H1 (cell line): ENCODE data around the gene POLR3H. TPM values are rescaled to one million over a fixed set of nuclear protein-coding genes. Genes with fewer than 3 reads are reported as not detected.

Source experiments
- CTCF ChIA-PET: fragments of 300-600 bp; sonication (Branson Sonifier 250); formaldehyde crosslinking; loops from one replicate; lab custom pipeline; 2021; ENCODE audit not compliant: partially characterized antibody; lab: Charles Lee
- POLR2A ChIA-PET: fragments of 300-600 bp; sonication (Branson Sonifier 250); formaldehyde crosslinking; loops from one replicate; lab custom pipeline; 2021; ENCODE audit warnings: inconsistent platforms; ENCODE audit not compliant: partially characterized antibody; lab: Charles Lee
- DNase-seq, 2 experiments: peaks; one replicate each; pipeline versions ENCODE4 v3.0.0 to v3.0.0-alpha.2; 2010 to 2022; ENCODE audit warnings: low spot score in 2 of 2, low read depth in 1 of 2, mixed read lengths in 1 of 2
- FAIRE-seq: peaks from 2 replicates; lab custom pipeline; 2011; peaks lifted over from hg19 to GRCh38; lab: Jason Lieb, UNC
- H2AFZ ChIP-seq: 2 replicates; pipeline ENCODE4 v1.8.1; 2012; ENCODE audit warnings: low read length, inconsistent platforms
- H2AK5ac ChIP-seq: 2 replicates; pipeline ENCODE4 v1.6.1; 2013; ENCODE audit warnings: low read depth, low read length
- H2BK120ac ChIP-seq: replicated peaks from 2 replicates; pipeline ENCODE3; 2013; ENCODE audit warnings: low read depth, low read length, inconsistent platforms
- H2BK12ac ChIP-seq: 2 replicates; pipeline ENCODE4 v1.6.1; 2013; ENCODE audit warnings: low read depth, low read length
- H2BK15ac ChIP-seq: 2 replicates; pipeline ENCODE4 v1.6.1; 2013; ENCODE audit warnings: low read length
- H2BK20ac ChIP-seq: 2 replicates; pipeline ENCODE4 v1.6.1; 2013; ENCODE audit warnings: low read length
- H2BK5ac ChIP-seq: 2 replicates; pipeline ENCODE4 v1.6.1; 2013; ENCODE audit warnings: low read depth, low read length
- H3K14ac ChIP-seq: 2 replicates; pipeline ENCODE4 v1.6.1; 2013; ENCODE audit warnings: inconsistent platforms; ENCODE audit not compliant: insufficient read length
- H3K18ac ChIP-seq: 2 replicates; pipeline ENCODE4 v1.6.1; 2013; ENCODE audit warnings: low read length; ENCODE audit errors: extremely low read depth
- H3K23ac ChIP-seq: 2 replicates; pipeline ENCODE4 v1.6.1; 2013; ENCODE audit warnings: inconsistent platforms; ENCODE audit not compliant: insufficient read length
- H3K23me2 ChIP-seq: 2 replicates; pipeline ENCODE4 v1.6.1; 2013; ENCODE audit warnings: low read depth, low read length
- H3K27ac ChIP-seq: 2 replicates; pipeline ENCODE4 v1.6.1; 2011; ENCODE audit warnings: low read depth, low read length, inconsistent platforms
- H3K27me3 ChIP-seq, 4 experiments: replicated peaks in 1 of 4; 1 replicate in 1 of 4; 2 replicates in 3 of 4; pipeline versions ENCODE4 v1.6.1 to v1.8.1; 2011 to 2013; ENCODE audit warnings: low read length in 3 of 4, mild to moderate bottlenecking in 3 of 4, inconsistent platforms in 2 of 4, mixed read lengths in 2 of 4, moderate library complexity in 1 of 4; ENCODE audit not compliant: control insufficient read depth in 3 of 4, insufficient read depth in 3 of 4; ENCODE audit errors: extremely low read depth in 1 of 4
- H3K36me3 ChIP-seq, 4 experiments: 2 replicates each; pipeline versions ENCODE4 v1.6.1 to v1.8.1; 2011 to 2013; ENCODE audit warnings: mild to moderate bottlenecking in 4 of 4, low read length in 3 of 4, moderate library complexity in 2 of 4, control low read depth in 1 of 4, inconsistent platforms in 1 of 4; ENCODE audit not compliant: insufficient read depth in 4 of 4, control insufficient read depth in 2 of 4
- H3K4ac ChIP-seq: replicated peaks from 2 replicates; pipeline ENCODE3; 2013; ENCODE audit warnings: low read length, low read depth, mixed read lengths, inconsistent platforms; ENCODE audit not compliant: insufficient read length
- H3K4me1 ChIP-seq, 4 experiments: replicated peaks in 1 of 4; 1 replicate in 1 of 4; 2 replicates in 3 of 4; pipeline versions ENCODE4 v1.6.1 to v1.8.1; 2011 to 2013; ENCODE audit warnings: low read length in 3 of 4, inconsistent platforms in 2 of 4, mixed read lengths in 1 of 4; ENCODE audit not compliant: insufficient read depth in 4 of 4, control insufficient read depth in 3 of 4
- H3K4me2 ChIP-seq, 2 experiments: 2 replicates each; pipeline versions ENCODE4 v1.6.1 to v1.8.1; 2011 to 2013; ENCODE audit warnings: low read depth in 2 of 2, low read length in 2 of 2, control low read depth in 1 of 2, inconsistent platforms in 1 of 2, mild to moderate bottlenecking in 1 of 2; ENCODE audit not compliant: insufficient read depth in 1 of 2
- H3K4me3 ChIP-seq, 4 experiments: fragments of 200-600, 300-600 bp in 1 of 4; sonication (generic), shearing (Covaris generic), sonication (Bioruptor Twin) in 1 of 4; 2 replicates each; pipeline versions ENCODE4 v1.5.1 to v1.8.1; 2011 to 2016; ENCODE audit warnings: low read length in 4 of 4, low read depth in 3 of 4, control low read depth in 2 of 4, inconsistent platforms in 2 of 4, mild to moderate bottlenecking in 2 of 4, mixed read lengths in 1 of 4, moderate library complexity in 1 of 4; ENCODE audit not compliant: insufficient read depth in 2 of 4; ENCODE audit errors: extremely low read depth in 1 of 4
- H3K56ac ChIP-seq: replicated peaks from 2 replicates; pipeline ENCODE3; 2013; ENCODE audit warnings: low read depth, mild to moderate bottlenecking, mixed read lengths, low read length, inconsistent platforms; ENCODE audit not compliant: insufficient read length
- H3K79me1 ChIP-seq: 2 replicates; pipeline ENCODE4 v1.6.1; 2013; ENCODE audit warnings: low read depth, low read length, control low read depth
- H3K79me2 ChIP-seq, 2 experiments: 2 replicates each; pipeline versions ENCODE4 v1.6.1 to v1.8.1; 2012 to 2013; ENCODE audit warnings: low read length in 2 of 2, mild to moderate bottlenecking in 2 of 2, inconsistent platforms in 1 of 2; ENCODE audit not compliant: insufficient read depth in 2 of 2, control insufficient read depth in 1 of 2
- H3K9ac ChIP-seq, 4 experiments: replicated peaks in 1 of 4; 1 replicate in 1 of 4; 2 replicates in 3 of 4; pipeline versions ENCODE4 v1.6.1 to v1.8.1; 2011 to 2013; ENCODE audit warnings: low read depth in 3 of 4, low read length in 3 of 4, control low read depth in 2 of 4, mild to moderate bottlenecking in 2 of 4, moderate library complexity in 2 of 4, inconsistent platforms in 1 of 4; ENCODE audit errors: extremely low read depth in 1 of 4
- H3K9me3 ChIP-seq, 2 experiments: 2 replicates each; pipeline versions ENCODE4 v1.6.1 to v1.8.1; 2012 to 2013; ENCODE audit warnings: mild to moderate bottlenecking in 2 of 2, moderate library complexity in 2 of 2, control low read depth in 1 of 2, inconsistent platforms in 1 of 2, low read depth in 1 of 2, low read length in 1 of 2, mixed read lengths in 1 of 2; ENCODE audit not compliant: insufficient read depth in 2 of 2
- H4K20me1 ChIP-seq, 2 experiments: replicated peaks in 1 of 2; 2 replicates each; pipeline versions ENCODE3 to v1.8.1; 2011 to 2013; ENCODE audit warnings: inconsistent platforms in 2 of 2, low read length in 2 of 2, mild to moderate bottlenecking in 1 of 2; ENCODE audit not compliant: insufficient read depth in 2 of 2, control insufficient read depth in 1 of 2
- H4K5ac ChIP-seq: 2 replicates; pipeline ENCODE4 v1.6.1; 2013; ENCODE audit warnings: low read length, low read depth, mixed read lengths, inconsistent platforms; ENCODE audit not compliant: insufficient read length
- H4K8ac ChIP-seq: 2 replicates; pipeline ENCODE4 v1.8.0; 2013; ENCODE audit warnings: mild to moderate bottlenecking, moderate library complexity, low read length, inconsistent platforms; ENCODE audit not compliant: insufficient read depth; ENCODE audit errors: extremely low read depth
- H4K91ac ChIP-seq: replicated peaks from 2 replicates; pipeline ENCODE3; 2013; ENCODE audit warnings: low read length, mixed read lengths, inconsistent platforms; ENCODE audit not compliant: insufficient read length
- BACH1 ChIP-seq: IDR thresholded peaks from 2 replicates; pipeline ENCODE4 v1.6.1; 2012; ENCODE audit warnings: low read length, improper control_type of control experiment
- CBX5 ChIP-seq: fragments of 300-800, 300-1000 bp; sonication (generic); IDR thresholded peaks from 2 replicates; pipeline ENCODE4 v1.7.1; 2016; ENCODE audit warnings: antibody characterized with exemption, low read length, low read depth
- HDAC6 ChIP-seq: IDR thresholded peaks from one replicate; pipeline ENCODE4 v1.7.1; 2012; ENCODE audit warnings: low read depth, mild to moderate bottlenecking, inconsistent platforms, low read length, moderate library complexity
- JUND ChIP-seq: IDR thresholded peaks from 2 replicates; pipeline ENCODE4 v1.6.1; 2011; ENCODE audit warnings: mild to moderate bottlenecking, improper control_type of control experiment, low read length
- POLR2AphosphoS5 ChIP-seq: IDR thresholded peaks from 2 replicates; pipeline ENCODE4 v1.6.1; 2011; ENCODE audit warnings: low read depth, low read length
- RAD21 ChIP-seq, 2 experiments: IDR thresholded peaks in 1 of 2; conservative IDR thresholded peaks in 1 of 2; 2 replicates each; pipeline ENCODE4 v1.6.1; 2011; ENCODE audit warnings: low read depth in 2 of 2, low read length in 2 of 2, improper control_type of control experiment in 1 of 2, inconsistent platforms in 1 of 2, mild to moderate bottlenecking in 1 of 2, moderate library complexity in 1 of 2
- RXRA ChIP-seq: IDR thresholded peaks from 2 replicates; pipeline ENCODE4 v1.6.1; 2011; ENCODE audit warnings: low read depth, mild to moderate bottlenecking, low read length, moderate library complexity; ENCODE audit not compliant: insufficient read depth
- SIRT6 ChIP-seq: IDR thresholded peaks from one replicate; pipeline ENCODE4 v1.7.1; 2012; ENCODE audit warnings: low read length, inconsistent platforms
- SP1 ChIP-seq: IDR thresholded peaks from 2 replicates; pipeline ENCODE4 v1.6.1; 2011; ENCODE audit warnings: low read depth, low read length
- SRF ChIP-seq: IDR thresholded peaks from 2 replicates; pipeline ENCODE4 v1.6.1; 2011; ENCODE audit warnings: mild to moderate bottlenecking, low read depth, low read length, moderate library complexity
- TCF12 ChIP-seq: IDR thresholded peaks from 2 replicates; pipeline ENCODE4 v1.6.1; 2011; ENCODE audit warnings: low read depth, mild to moderate bottlenecking, low read length
- USF2 ChIP-seq: IDR thresholded peaks from 2 replicates; pipeline ENCODE4 v1.6.1; 2011; ENCODE audit warnings: low read length, improper control_type of control experiment
- WGBS, 2 experiments: shearing (Covaris generic) in 1 of 2; methylation state at CpG; one replicate each; pipeline versions ENCODE4 v1.1.6 to v1.1.7; 2013 to 2015; ENCODE audit warnings: low lambda C conversion rate in 2 of 2, mixed read lengths in 2 of 2, inconsistent platforms in 1 of 2, low coverage in 1 of 2, missing lambda C conversion rate in 1 of 2; ENCODE audit not compliant: insufficient replicate concordance in 2 of 2, insufficient coverage in 1 of 2, insufficient read length in 1 of 2; ENCODE audit errors: extremely low coverage in 1 of 2, missing lambda C conversion rate in 1 of 2; 5-methylcytosine and 5-hydroxymethylcytosine counted together
- polyA plus RNA-seq, 7 experiments: library from polyadenylated mRNA; depleted of rRNA in 3 of 7; stranded (reverse) in 5 of 7; unstranded in 2 of 7; fragments of >200 nt in 5 of 7; fragments of 200-250 nt in 2 of 7; gene quantifications; 1 replicate in 5 of 7; 2 replicates in 1 of 7; 4 replicates in 1 of 7; pipeline versions ENCODE4 v1.2.1 to v1.2.3, GENCODE V29; 2011 to 2013; ENCODE audit warnings: missing spikeins in 2 of 7, mixed read lengths in 2 of 7
- total RNA-seq: library from RNA; stranded (reverse); fragmentation: NEBNext Ultra II Directional; extraction: Animal tissue kit (Norgen Biotek cat#: 25700); gene quantifications from 2 replicates; pipeline ENCODE4 v1.2.1, GENCODE V29; 2021
- TF ChIP-seq, protein P1 (sequence below): IDR thresholded peaks from 2 replicates; pipeline ENCODE4 v1.6.1; 2011; ENCODE audit warnings: low read depth, mild to moderate bottlenecking, low read length; ENCODE audit not compliant: insufficient read depth

The POLR3H gene
- total and polyA plus RNA-seq, 2 of the 8 experiments (the other 6 are each of a cell fraction or from before 2014, with no cell fraction given), result 29.7 to 39.2 TPM

GRCh38 chr22:41568811-41569210, 24.5 kb upstream of the POLR3H start:
- Histone ChIP-seq H3K23ac (no peak overlapping the region), H2BK120ac (no peak overlapping the region), H3K4me2 (no peak overlapping the region), H2AFZ (no peak overlapping the region), H3K27me3 (0 out of 7 replicates have a peak, but pooled peaks cover 0 to 3% (median 0%) of the 10 kb centered on the region in 4 experiments), H3K14ac (no peak overlapping the region), H3K9me3 (no peaks in the 10 kb centered on the region), H3K27ac (no peak overlapping the region), H2BK12ac (no peak overlapping the region), H2AK5ac (peak overlapping the region; percentile 39; the same call in 1 of the 2 replicates), H2BK15ac (no peak overlapping the region), H3K9ac (no peak overlapping the region), H3K4ac (no peak overlapping the region), H2BK20ac (no peak overlapping the region), H3K4me3 (no peak overlapping the region), H3K23me2 (peaks cover 3% of the 10 kb centered on the region; the same call in 1 of the 2 replicates), H3K79me1 (no peaks in the 10 kb centered on the region), H4K8ac (no peak overlapping the region), H3K36me3 (no peaks in the 10 kb centered on the region), H4K91ac (no peak overlapping the region), H3K56ac (no peak overlapping the region), H4K5ac (no peak overlapping the region), H3K18ac (no peak overlapping the region), H2BK5ac (no peak overlapping the region), H4K20me1 (no peaks in the 10 kb centered on the region), H3K79me2 (no peaks in the 10 kb centered on the region), H3K4me1 (no peaks in the 10 kb centered on the region)
- POLR2A ChIA-PET, result interaction anchor here (1.4 kb wide), 1 partner anchor 21 kb away, joined by 5 read pairs; the partner anchor contains the start of gene PMM1
- no peak for FAIRE-seq
- no peak for DNase-seq
- CTCF ChIA-PET, result interaction anchor here (0.6 to 16.1 kb wide), 7 partner anchors 11 to 196 kb away, joined by 3 to 169 read pairs (median 6); no protein-coding TSS in a partner anchor
- 79% methylated on average over 7 of the region's 7 CpGs; no CpG with 5 or more reads in 1 of the 2 experiments for WGBS, 2 experiments
- TF ChIP-seq RAD21 (IDR thresholded peaks at IDR 0.05 in 1 of 2, conservative IDR thresholded peaks at IDR 0.05 in 1 of 2; ENCODE audit: low read depth in 2 of 2, low read length in 2 of 2) (no peak), RXRA (no peak), USF2 (no peak), HDAC6 (no peak), TCF12 (no peak), JUND (no peak), SP1 (no peak), BACH1 (no peak), CBX5 (no peak), SRF (no peak), SIRT6 (no peak), POLR2AphosphoS5 (no peak)
- TF ChIP-seq, protein P1, sequence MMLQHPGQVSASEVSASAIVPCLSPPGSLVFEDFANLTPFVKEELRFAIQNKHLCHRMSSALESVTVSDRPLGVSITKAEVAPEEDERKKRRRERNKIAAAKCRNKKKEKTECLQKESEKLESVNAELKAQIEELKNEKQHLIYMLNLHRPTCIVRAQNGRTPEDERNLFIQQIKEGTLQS, result no peak
